Body of pancreas (tissue), 4 donors: ENCODE results near the gene PNRC1.

ENCODE experiments used
- POLR2A ChIP-seq, 3 donors: fragments of 450-650 bp; IDR thresholded peaks; one replicate each; pipeline ENCODE4 v1.6.1; 2016; ENCODE audit warnings: antibody characterized with exemption in 3 of 3, mild to moderate bottlenecking in 2 of 3
- TF ChIP-seq, protein P1 (sequence below), 7 experiments: fragments of 450-650 bp in 4 of 7; fragments of 200-600 bp in 3 of 7; sonication (generic) in 3 of 7; IDR thresholded peaks; one replicate each; pipeline ENCODE4 v1.5.1; 2016 to 2019; ENCODE audit warnings: antibody characterized with exemption in 7 of 7

DNA sequence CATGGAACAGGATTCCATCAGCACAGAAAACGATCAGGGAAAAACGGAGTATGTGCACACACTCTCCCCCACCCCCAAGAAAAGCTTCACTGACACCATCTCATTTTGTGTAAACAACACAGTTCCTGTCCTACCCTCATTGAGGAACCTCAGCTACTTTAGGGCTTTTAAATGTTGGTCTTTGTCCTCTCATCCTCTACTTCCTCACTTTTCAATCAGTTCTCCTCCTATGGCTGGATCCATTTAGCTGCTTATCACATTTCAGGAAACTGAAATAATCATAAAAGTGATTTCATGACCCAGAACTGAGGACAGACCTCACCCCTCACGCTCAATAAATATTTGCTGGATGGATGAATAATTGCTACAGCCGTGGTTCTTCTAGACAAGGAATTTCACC lies 33.1 kb upstream of the PNRC1 start:
- TF ChIP-seq, protein P1, sequence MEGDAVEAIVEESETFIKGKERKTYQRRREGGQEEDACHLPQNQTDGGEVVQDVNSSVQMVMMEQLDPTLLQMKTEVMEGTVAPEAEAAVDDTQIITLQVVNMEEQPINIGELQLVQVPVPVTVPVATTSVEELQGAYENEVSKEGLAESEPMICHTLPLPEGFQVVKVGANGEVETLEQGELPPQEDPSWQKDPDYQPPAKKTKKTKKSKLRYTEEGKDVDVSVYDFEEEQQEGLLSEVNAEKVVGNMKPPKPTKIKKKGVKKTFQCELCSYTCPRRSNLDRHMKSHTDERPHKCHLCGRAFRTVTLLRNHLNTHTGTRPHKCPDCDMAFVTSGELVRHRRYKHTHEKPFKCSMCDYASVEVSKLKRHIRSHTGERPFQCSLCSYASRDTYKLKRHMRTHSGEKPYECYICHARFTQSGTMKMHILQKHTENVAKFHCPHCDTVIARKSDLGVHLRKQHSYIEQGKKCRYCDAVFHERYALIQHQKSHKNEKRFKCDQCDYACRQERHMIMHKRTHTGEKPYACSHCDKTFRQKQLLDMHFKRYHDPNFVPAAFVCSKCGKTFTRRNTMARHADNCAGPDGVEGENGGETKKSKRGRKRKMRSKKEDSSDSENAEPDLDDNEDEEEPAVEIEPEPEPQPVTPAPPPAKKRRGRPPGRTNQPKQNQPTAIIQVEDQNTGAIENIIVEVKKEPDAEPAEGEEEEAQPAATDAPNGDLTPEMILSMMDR (IDR thresholded peaks at IDR 0.05): no peak
- no peak for TF ChIP-seq POLR2A (IDR thresholded peaks at IDR 0.05)
